Measurements from ENCODE around the gene ARL2.
A peak's percentile ranks its signal among the peaks of the same experiment; 100 is the strongest.
"Not testable (repeated sequence)": the region's sequence is repeated elsewhere in the genome, so short reads cannot be mapped to it uniquely, and the experiment has no call there.

The ARL2 gene

GRCh38 chr11:64990222-64990923 is 23.6 kb upstream of the ARL2 start:
- Histone ChIP-seq H3K9me3 (ENCODE audit: insufficient read depth, low read depth, low read length) (no peaks in the 10 kb centered on the region), H3K9ac (ENCODE audit: low read depth, low read length) (no peak overlapping the region), H3K4me3 (ENCODE audit: low read length) (no peak overlapping the region), H3K27ac (ENCODE audit: low read depth, low read length) (no peak overlapping the region), H3K4me1 (ENCODE audit: insufficient read depth, low read length) (no peaks in the 10 kb centered on the region), H3K36me3 (ENCODE audit: insufficient read depth, low read length) (no peaks in the 10 kb centered on the region), H3K27me3 (ENCODE audit: insufficient read depth, low read length) (no peaks in the 10 kb centered on the region)
- 81% methylated on average over 14 of the region's 15 CpGs for WGBS

GRCh38 chr11:64994318-64994717 is 19.6 kb upstream of the ARL2 start:
- H3K4me1 ChIP-seq (ENCODE audit: insufficient read depth, low read length), result peaks cover 4% of the 10 kb centered on the region; the same call in 1 of the 2 replicates

GRCh38 chr11:64996327-64996709 is 17.6 kb upstream of the ARL2 start:
- Histone ChIP-seq H3K4me3 (ENCODE audit: low read length) (peak overlapping the region; percentile 19; the same call in 1 of the 2 replicates), H3K4me1 (ENCODE audit: insufficient read depth, low read length) (peaks cover 4% of the 10 kb centered on the region; the same call in 1 of the 2 replicates), H3K27ac (ENCODE audit: low read depth, low read length) (no peak overlapping the region), H3K36me3 (ENCODE audit: insufficient read depth, low read length) (no peaks in the 10 kb centered on the region), H3K27me3 (ENCODE audit: insufficient read depth, low read length) (no peaks in the 10 kb centered on the region), H3K9ac (ENCODE audit: low read depth, low read length) (peak overlapping the region; percentile 32; the same call in 1 of the 2 replicates), H3K9me3 (ENCODE audit: insufficient read depth, low read depth, low read length) (no peaks in the 10 kb centered on the region)
- 85% methylated on average over 11 of the region's 11 CpGs for WGBS

More at GRCh38 chr11:64994318-64994717, 19.6 kb upstream of the ARL2 start:
- Histone ChIP-seq H3K27ac (ENCODE audit: low read depth, low read length) (no peak overlapping the region), H3K9ac (ENCODE audit: low read depth, low read length) (no peak overlapping the region), H3K27me3 (ENCODE audit: insufficient read depth, low read length) (no peaks in the 10 kb centered on the region), H3K36me3 (ENCODE audit: insufficient read depth, low read length) (no peaks in the 10 kb centered on the region), H3K4me3 (ENCODE audit: low read length) (no peak overlapping the region), H3K9me3 (ENCODE audit: insufficient read depth, low read depth, low read length) (no peaks in the 10 kb centered on the region)
- 92% methylated on average over 7 of the region's 7 CpGs for whole genome bisulfite sequencing

- no peaks in the 10 kb centered on the region for H3K27me3 ChIP-seq (ENCODE audit: insufficient read depth, low read length)
- H3K9me3 ChIP-seq (ENCODE audit: insufficient read depth, low read depth, low read length), result no peaks in the 10 kb centered on the region
- H3K9ac ChIP-seq (ENCODE audit: low read depth, low read length), result peak within 1 kb of the TSS; percentile 32; the same call in 1 of the 2 replicates
- no peaks in the 10 kb centered on the region for H3K36me3 ChIP-seq (ENCODE audit: insufficient read depth, low read length)
- H3K27ac ChIP-seq (ENCODE audit: low read depth, low read length), result peak within 1 kb of the TSS; percentile 43; the same call in 1 of the 2 replicates
- 34% methylated on average over 9 of the region's 9 CpGs for WGBS
- peak within 1 kb of the TSS; percentile 19; the same call in 1 of the 2 replicates for H3K4me3 ChIP-seq (ENCODE audit: low read length)
- H3K4me1 ChIP-seq (ENCODE audit: insufficient read depth, low read length), result peaks cover 4% of the 10 kb centered on the region; the same call in 1 of the 2 replicates
These were observed 17.1 kb upstream of the ARL2 start, which contains the start of gene BATF2 for GRCh38 chr11:64996710-64997380. BATF2 (minus strand) TSS chr11:64996971; CDS start chr11:64996914, 57 bp downstream.

GRCh38 chr11:64998141-64998540 is 15.8 kb upstream of the ARL2 start:
- 75% methylated on average over 1 of the region's 1 CpG for WGBS
- no peaks in the 10 kb centered on the region for H3K36me3 ChIP-seq (ENCODE audit: insufficient read depth, low read length)
- peaks cover 4% of the 10 kb centered on the region; the same call in 1 of the 2 replicates for H3K4me1 ChIP-seq (ENCODE audit: insufficient read depth, low read length)
- no peak overlapping the region for H3K27ac ChIP-seq (ENCODE audit: low read depth, low read length)
- no peaks in the 10 kb centered on the region for H3K9me3 ChIP-seq (ENCODE audit: insufficient read depth, low read depth, low read length)
- no peaks in the 10 kb centered on the region for H3K27me3 ChIP-seq (ENCODE audit: insufficient read depth, low read length)
- H3K4me3 ChIP-seq (ENCODE audit: low read length), result no peak overlapping the region
- H3K9ac ChIP-seq (ENCODE audit: low read depth, low read length), result no peak overlapping the region

GRCh38 chr11:64998690-64999431 is 15.1 kb upstream of the ARL2 start:
- H3K27ac ChIP-seq (ENCODE audit: low read depth, low read length), result no peak overlapping the region
- no peak overlapping the region for H3K4me3 ChIP-seq (ENCODE audit: low read length)
- peaks cover 4% of the 10 kb centered on the region; the same call in 1 of the 2 replicates for H3K4me1 ChIP-seq (ENCODE audit: insufficient read depth, low read length)
- no peaks in the 10 kb centered on the region for H3K9me3 ChIP-seq (ENCODE audit: insufficient read depth, low read depth, low read length)
- H3K36me3 ChIP-seq (ENCODE audit: insufficient read depth, low read length), result no peaks in the 10 kb centered on the region
- no peak overlapping the region for H3K9ac ChIP-seq (ENCODE audit: low read depth, low read length)
- 87% methylated on average over 9 of the region's 9 CpGs for WGBS
- H3K27me3 ChIP-seq (ENCODE audit: insufficient read depth, low read length), result no peaks in the 10 kb centered on the region

GRCh38 chr11:64999478-64999877 is 14.5 kb upstream of the ARL2 start:
- H3K27ac ChIP-seq (ENCODE audit: low read depth, low read length), result no peak overlapping the region
- H3K36me3 ChIP-seq (ENCODE audit: insufficient read depth, low read length), result no peaks in the 10 kb centered on the region
- peaks cover 4% of the 10 kb centered on the region; the same call in 1 of the 2 replicates for H3K4me1 ChIP-seq (ENCODE audit: insufficient read depth, low read length)
- H3K4me3 ChIP-seq (ENCODE audit: low read length), result no peak overlapping the region
- WGBS, result 73% methylated on average over 1 of the region's 1 CpG
- H3K27me3 ChIP-seq (ENCODE audit: insufficient read depth, low read length), result no peaks in the 10 kb centered on the region
- no peaks in the 10 kb centered on the region for H3K9me3 ChIP-seq (ENCODE audit: insufficient read depth, low read depth, low read length)
- H3K9ac ChIP-seq (ENCODE audit: low read depth, low read length), result no peak overlapping the region

- no peak overlapping the region for H3K4me3 ChIP-seq (ENCODE audit: low read length)
- WGBS, result 87% methylated on average over 5 of the region's 5 CpGs
- H3K27ac ChIP-seq (ENCODE audit: low read depth, low read length), result no peak overlapping the region
These were observed 11.3 kb upstream of the ARL2 start for GRCh38 chr11:65002706-65003105.

GRCh38 chr11:65003282-65003681 is 10.7 kb upstream of the ARL2 start:
- H3K9me3 ChIP-seq (ENCODE audit: insufficient read depth, low read depth, low read length), result no peaks in the 10 kb centered on the region
- no peak overlapping the region for H3K27ac ChIP-seq (ENCODE audit: low read depth, low read length)
- no peaks in the 10 kb centered on the region for H3K4me1 ChIP-seq (ENCODE audit: insufficient read depth, low read length)
- no peaks in the 10 kb centered on the region for H3K36me3 ChIP-seq (ENCODE audit: insufficient read depth, low read length)
- no peak overlapping the region for H3K9ac ChIP-seq (ENCODE audit: low read depth, low read length)
- no peak overlapping the region for H3K4me3 ChIP-seq (ENCODE audit: low read length)
- H3K27me3 ChIP-seq (ENCODE audit: insufficient read depth, low read length), result no peaks in the 10 kb centered on the region
- WGBS, result 66% methylated on average over 7 of the region's 7 CpGs

More at GRCh38 chr11:65002706-65003105, 11.3 kb upstream of the ARL2 start:
- Histone ChIP-seq H3K9me3 (ENCODE audit: insufficient read depth, low read depth, low read length) (no peaks in the 10 kb centered on the region), H3K36me3 (ENCODE audit: insufficient read depth, low read length) (no peaks in the 10 kb centered on the region), H3K9ac (ENCODE audit: low read depth, low read length) (no peak overlapping the region), H3K4me1 (ENCODE audit: insufficient read depth, low read length) (no peaks in the 10 kb centered on the region), H3K27me3 (ENCODE audit: insufficient read depth, low read length) (no peaks in the 10 kb centered on the region)

GRCh38 chr11:65003968-65004367 is 10.0 kb upstream of the ARL2 start:
- H3K27ac ChIP-seq (ENCODE audit: low read depth, low read length); H3K36me3 ChIP-seq (ENCODE audit: insufficient read depth, low read length); H3K4me1 ChIP-seq (ENCODE audit: insufficient read depth, low read length); H3K9ac ChIP-seq (ENCODE audit: low read depth, low read length); H3K27me3 ChIP-seq (ENCODE audit: insufficient read depth, low read length); H3K4me3 ChIP-seq (ENCODE audit: low read length); H3K9me3 ChIP-seq (ENCODE audit: insufficient read depth, low read depth, low read length): not testable (repeated sequence)
- 74% methylated on average over 3 of the region's 3 CpGs for WGBS

- Histone ChIP-seq H3K9me3 (ENCODE audit: insufficient read depth, low read depth, low read length) (no peaks in the 10 kb centered on the region), H3K4me1 (ENCODE audit: insufficient read depth, low read length) (peaks cover under 1% of the 10 kb centered on the region; the same call in 1 of the 2 replicates), H3K36me3 (ENCODE audit: insufficient read depth, low read length) (no peaks in the 10 kb centered on the region), H3K9ac (ENCODE audit: low read depth, low read length) (no peak overlapping the region), H3K27ac (ENCODE audit: low read depth, low read length) (no peak overlapping the region), H3K27me3 (ENCODE audit: insufficient read depth, low read length) (no peaks in the 10 kb centered on the region), H3K4me3 (ENCODE audit: low read length) (no peak overlapping the region)
- 88% methylated on average over 7 of the region's 7 CpGs for WGBS
These were observed 5.9 kb upstream of the ARL2 start for GRCh38 chr11:65008016-65008415.

Data from HUES64 (cell line).